NCI-H187 (cell line): ENCODE measurements around the gene ZSCAN10.
"Not testable (repeated sequence)": the region's sequence is repeated elsewhere in the genome, so short reads cannot be mapped to it uniquely, and the experiment has no call there.

Experiments
- DNase-seq, 2 experiments: peaks; one replicate each; lab custom pipeline; 2025; lab: John Stamatoyannopoulos, UW

The ZSCAN10 gene

DNA sequence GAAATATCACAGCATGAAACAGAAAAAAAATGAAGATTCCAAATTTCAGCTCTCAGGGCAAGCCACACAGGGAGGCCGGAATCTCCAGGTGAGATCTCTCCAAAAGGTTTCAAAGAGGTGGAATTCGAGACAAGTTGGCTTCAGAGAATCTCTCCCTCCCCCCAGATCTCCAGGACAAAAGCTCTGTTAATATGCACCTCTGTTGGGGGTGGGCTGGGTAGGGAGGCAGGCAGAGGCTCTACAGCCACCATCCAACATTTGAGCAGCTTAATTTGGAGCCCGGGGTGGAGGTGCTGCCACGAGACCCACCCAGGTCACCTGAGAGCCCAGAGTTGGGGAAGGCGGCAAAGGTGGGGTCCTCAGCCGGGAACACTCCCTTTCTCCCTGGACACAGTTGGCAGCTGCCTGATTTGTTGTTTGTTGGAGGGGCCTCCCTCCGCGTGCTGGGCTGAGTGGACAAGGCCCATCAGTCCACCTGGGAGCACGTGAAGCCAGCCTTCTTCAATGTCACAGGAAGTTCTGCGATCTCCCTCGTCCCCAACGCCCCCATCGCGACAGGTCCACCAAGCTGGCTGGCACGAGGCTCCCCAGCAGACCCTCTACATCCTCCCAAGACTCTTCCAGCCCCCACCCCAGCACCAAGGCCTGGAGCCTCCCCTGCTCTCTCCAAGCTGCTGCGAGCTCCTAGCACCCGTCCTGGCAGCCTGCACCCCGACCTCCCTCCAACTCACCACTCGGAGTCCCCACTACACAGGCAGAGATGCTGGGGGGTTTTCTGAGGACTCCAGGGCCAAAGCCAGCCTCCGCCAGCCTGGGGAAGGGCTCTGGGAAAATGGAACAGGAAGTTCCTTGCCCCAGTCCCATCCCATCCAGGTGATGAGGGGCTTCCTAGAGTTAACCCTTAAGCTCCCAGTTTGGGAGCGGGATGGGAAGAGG is at the start of gene ZSCAN10:
Gene ZSCAN10, minus strand, starts transcription at position 836 of the 936 bp plus-strand sequence. CDS start 6,357 bp downstream, outside the sequence.
- DNase-seq: no peak

DNA sequence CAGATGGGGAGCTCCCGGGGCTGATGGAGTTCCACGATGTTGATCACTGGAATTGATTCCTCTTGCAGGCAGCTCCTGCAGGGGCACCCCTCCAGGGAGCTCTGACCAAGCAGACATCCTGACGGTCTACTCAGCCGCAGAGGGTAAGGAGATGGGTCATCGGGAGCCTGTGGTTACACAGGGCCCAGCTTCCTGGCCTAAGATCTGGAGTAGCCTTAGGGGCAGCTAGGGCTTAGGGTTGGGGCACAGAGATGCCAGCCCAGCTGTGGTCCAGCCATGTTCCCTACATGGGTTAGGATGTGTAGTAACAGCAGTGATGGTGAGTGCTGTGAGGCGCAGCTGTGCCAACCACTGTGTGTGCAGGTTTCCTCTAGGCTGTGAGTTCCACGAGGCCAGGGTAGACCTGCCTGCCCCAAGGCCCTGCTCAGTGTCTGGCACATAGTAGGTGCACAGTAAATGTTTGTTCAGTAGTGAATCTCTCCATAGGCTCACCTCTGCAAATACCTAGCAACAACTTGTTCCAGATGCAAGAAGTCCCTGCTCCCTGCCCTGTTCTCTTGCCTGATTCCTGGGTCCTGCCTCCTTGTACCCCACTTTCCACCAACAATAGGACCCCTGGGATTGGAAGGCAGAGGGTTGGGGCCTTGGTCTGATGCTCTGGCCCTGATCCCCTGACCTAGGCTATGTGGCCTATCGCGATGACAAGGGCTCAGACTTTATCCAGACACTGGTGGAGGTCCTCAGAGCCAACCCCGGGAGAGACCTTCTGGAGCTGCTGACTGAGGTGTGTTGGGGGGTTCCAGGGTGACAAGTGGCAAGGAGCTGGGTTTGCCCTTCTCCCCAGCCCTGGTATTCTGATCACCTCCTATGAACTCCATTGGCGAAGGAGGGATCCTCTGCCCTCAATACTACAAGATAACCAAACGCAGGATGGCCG is 49.4 kb upstream of the ZSCAN10 start:
- no peak for DNase-seq

DNA sequence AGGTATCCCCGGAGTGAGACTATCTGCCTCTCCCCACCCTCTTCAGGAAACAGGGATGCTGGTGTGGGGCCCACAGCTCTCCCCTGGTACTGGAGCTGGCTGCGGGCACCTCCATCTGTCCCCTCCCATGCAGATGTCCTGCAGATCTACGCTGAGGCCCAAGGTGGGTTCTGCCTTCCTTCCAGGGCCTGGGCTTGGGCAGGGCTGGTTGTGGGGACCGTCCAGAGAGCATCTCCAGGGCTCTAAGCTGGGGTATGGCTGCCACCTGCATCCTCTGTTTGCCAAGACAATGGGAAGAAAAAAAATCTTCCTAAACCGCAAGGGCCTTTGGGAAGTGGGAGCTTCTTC is 48.6 kb upstream of the ZSCAN10 start:
- DNase-seq: no peak

DNA sequence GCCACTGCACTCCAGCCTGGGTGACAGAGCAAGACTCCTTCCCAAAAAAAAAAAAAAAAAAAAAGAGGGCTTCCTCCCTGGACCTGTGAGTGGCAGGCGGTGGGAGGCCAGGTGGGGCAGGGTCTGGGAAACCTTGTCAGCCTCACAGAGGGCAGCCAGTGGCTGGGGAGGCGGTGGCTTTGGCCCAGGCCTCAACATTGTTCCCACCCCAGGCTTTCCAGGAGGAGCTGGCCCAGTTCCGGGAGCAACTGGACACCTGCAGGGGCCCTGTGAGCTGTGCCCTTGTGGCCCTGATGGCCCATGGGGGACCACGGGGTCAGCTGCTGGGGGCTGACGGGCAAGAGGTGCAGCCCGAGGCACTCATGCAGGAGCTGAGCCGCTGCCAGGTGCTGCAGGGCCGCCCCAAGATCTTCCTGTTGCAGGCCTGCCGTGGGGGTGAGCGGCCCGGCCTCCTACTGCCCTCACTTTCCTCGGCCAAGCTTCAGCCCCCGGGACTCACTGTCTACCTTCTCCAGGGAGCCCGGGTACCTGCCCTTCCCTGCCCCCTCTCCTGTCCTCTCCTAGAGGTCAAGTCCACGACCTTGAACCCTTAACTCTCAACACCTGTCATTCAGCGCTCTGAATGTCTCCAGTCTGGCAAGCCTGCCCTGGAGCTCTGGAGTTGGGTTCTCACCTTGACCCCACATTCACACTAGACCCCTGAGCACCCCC is 48.1 kb upstream of the ZSCAN10 start:
- no peak for DNase-seq

DNA sequence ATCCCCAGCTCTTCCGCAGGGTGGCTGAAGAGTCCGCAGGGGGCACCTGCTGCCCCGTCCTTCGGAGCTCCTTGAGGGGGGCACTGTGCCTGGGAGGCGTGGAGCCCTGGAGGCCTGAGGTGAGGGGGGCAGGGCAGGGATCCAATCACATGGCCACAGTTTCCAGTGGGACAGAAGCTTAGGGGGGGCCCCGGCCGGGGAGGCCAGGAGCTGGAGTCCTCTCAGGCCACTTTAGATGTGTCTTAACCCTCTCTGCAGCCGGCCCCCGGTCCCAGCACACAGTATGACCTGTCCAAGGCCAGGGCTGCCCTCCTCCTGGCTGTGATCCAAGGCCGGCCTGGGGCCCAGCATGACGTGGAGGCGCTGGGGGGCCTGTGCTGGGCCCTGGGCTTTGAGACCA is 46.6 kb upstream of the ZSCAN10 start:
- no peak for DNase-seq

DNA sequence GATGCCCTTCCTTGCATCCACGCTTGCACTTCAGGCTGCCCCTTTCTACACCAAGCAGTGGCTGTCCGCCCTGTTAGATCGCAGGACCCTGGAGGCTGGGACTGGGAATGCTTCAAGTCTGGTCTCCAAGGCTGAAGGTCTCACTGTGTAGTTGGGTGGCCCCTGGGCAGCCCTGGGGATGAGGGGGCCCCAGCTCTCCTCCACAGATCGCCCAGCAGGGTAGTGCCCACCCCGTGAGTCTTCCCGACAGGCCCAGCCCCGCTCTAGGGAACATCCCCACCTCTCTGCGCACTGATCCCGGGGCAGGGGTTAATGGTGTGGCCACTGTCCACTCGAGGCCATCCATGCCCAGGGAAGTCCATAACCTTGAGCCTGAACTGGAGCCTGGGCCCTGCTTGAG is 46.1 kb upstream of the ZSCAN10 start:
- no peak for DNase-seq

DNA sequence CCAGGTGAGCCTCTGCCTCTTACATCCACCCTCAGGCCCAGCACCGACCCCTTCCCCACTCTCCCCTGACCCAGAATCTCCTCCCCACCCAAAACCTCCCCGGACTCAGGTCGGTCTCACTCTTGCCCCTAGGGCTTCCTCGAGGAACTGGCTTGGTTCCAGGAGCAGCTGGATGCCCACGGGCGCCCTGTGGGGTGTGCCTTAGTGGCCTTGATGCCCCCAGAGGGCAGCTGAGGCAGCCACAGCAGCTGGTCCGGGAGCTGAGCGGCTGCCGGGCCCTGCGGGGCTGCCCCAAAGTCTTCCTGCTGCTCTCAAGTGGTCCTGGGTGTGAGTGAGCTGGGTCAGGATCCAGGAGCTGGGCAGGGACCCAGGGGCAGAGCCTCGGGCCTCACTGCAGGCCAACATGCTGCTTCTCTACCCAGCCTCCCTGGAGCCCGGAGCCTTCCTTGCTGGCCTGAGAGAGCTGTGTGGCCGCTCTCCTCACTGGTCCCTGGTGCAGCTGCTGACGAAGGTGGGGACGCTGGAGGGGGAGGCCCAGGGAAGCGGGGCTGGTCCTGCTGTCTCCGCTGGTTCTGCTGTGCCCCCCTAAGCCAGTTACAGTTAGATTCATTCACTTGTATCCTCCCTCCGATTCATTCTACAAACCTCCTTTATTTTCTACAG is 45.4 kb upstream of the ZSCAN10 start:
- DNase-seq: no peak

DNA sequence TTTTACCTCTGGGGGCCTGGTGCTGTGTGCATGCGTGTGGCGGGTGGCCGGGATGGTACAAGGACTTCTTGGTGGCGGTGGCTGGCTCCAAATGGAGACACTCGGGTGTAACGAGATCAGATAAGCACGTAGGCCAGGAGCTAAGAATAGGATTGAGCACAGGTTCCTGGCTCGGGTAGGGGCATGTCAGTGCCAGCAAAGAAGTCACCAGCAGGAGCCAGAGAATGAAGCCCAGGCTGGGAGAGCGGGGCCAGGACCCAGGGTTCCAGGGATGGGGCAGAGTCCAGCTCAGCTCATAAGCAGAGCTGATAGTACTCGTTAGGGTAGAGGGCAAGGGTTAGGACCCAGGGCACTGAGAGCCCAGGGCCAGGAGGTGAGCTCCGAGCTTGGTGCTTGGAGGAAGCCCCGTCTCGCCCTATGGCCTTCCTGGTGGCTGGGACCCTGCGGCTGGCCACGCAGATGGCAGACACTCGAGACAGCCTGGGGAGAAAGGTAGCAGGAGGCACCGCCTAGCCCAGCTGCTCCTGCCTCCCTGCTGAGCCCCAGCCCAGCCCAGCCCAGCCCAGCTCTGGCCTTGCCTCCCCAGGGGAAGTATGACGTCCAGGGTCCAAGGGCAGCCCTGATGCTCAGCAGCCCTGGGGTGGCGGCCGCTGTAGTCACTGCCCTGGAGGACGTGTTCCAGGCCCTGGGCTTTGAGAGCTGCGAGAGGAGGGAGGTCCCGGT is 44.7 kb upstream of the ZSCAN10 start:
- no peak for DNase-seq

DNA sequence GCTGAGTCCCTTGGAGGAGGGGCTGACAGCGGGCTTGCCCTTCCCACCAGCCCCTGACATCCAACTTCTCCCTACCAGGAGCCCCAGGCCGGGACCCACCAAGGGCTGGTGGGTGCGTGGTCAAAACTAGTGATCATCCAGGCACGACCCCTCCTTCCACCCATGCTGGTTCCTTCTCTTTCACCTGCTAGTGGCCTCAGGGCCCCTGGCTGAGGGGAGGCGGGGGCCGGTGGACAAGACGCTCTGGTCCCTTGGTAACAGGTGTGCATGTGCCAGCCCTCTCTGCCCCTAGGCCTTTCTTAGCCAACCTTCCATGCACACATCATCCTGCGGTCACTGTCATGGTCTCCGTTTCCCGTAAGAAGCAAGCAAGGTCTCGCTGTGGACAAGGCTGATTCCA is 44.1 kb upstream of the ZSCAN10 start:
- DNase-seq: no peak

DNA sequence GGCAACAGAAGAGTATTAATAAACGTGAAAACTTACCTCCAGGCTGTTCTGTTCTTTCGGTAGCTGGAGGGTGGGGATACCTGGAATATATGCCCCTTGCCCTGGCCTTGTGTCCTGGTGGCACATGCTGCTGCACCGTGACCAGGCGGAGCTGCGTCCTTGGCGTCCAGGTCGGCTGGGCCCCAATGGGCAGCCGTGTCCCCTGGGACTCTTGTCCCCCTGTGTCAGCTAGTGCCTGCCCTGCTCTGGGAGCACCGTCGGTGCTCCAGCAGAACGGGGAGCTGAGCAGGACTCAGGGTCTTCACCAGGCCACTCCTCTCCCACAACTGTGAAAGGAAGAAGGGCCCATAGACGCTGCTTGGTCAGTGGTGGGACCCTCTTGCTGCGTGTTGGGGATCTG is 43.7 kb upstream of the ZSCAN10 start:
- DNase-seq: no peak

DNA sequence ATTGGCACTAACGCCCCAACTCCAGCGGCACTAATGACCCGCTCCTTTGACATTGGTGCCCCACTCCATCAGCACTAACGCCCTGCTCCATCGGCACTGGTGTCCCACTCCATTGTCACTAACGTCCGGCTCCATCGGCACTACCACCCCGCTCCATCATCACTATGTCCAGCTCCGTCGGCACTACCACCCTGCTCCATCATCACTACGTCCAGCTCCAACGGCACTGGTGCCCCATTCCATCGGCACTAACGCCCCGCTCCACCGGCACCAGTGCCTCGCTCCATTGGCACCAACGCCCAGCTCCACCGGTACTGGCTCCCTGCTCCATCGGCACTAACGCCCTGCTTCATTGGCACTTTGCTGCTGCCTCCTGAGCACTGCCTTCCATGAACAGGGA is 43.2 kb upstream of the ZSCAN10 start:
- DNase-seq: no peak

DNA sequence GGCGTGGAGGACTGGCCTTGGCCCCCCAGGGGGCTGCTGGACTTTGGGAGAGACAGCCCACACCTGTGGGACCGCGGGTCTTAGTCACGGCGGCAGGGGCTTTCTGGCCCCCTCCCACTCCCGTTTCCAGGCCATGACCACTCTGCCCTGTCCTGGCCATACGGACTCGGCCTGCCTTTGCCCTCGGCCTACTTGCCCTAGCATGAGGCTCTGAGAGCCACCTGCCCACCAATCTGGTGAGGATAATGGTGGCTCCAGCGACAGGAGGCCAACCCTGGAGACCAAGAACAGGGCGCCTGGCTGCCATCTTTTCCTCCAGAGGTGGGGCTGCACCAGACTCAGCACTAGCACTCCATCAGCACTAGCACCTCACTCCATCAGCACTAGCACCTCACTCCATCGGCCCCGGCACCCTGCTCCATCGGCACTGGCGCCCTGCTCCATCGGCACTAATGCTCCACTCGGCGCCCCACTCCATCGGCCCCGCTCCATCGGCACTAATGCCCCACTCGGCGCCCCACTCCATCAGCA is 42.8 kb upstream of the ZSCAN10 start:
- DNase-seq: no peak

DNA sequence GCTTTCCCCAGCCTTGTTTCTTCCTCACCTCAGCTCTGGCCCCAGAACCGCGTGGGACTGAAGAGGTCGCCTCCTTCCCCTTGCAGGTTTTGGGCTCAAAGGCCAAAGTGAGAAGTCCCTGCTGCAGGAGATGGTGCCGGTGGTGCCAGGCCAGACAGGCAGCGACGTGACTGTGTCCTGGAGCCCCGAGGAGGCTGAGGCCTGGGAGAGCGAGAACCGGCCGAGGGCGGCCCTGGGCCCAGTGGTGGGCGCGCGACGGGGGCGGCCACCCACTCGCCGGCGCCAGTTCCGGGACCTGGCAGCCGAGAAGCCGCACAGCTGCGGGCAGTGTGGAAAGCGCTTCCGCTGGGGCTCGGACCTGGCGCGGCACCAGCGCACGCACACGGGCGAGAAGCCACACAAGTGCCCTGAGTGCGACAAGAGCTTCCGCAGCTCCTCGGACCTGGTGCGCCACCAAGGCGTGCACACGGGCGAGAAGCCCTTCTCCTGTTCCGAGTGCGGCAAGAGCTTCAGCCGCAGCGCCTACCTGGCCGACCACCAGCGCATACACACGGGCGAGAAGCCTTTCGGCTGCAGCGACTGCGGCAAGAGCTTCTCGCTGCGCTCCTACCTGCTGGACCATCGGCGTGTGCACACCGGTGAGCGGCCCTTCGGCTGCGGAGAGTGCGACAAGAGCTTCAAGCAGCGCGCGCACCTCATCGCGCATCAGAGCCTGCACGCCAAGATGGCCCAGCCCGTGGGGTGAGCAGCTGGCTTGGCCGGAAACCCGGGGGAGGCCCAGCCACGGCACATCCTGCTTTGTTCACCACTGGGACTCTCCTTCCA is 41.7 kb upstream of the ZSCAN10 start:
- DNase-seq: no peak

DNA sequence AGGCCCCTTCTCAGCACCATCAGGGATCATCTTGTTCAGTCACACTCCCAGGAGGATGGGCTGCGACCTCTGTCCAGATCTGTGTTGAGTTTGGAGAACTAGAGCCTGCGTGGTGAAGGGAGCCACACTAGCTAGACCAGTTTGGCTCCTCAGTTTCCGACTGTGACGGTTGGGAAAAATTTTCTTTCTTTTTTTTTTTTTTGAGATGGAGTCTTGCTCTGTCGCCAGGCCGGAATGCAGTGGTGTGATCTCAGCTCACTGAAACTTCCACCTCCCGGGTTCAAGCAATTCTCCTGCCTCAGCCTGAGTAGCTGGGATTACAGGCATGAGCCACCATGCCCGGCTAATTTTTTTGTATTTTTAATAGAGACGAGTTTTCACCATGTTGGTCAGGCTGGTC is 40.5 kb upstream of the ZSCAN10 start:
- not testable (repeated sequence) for DNase-seq

DNA sequence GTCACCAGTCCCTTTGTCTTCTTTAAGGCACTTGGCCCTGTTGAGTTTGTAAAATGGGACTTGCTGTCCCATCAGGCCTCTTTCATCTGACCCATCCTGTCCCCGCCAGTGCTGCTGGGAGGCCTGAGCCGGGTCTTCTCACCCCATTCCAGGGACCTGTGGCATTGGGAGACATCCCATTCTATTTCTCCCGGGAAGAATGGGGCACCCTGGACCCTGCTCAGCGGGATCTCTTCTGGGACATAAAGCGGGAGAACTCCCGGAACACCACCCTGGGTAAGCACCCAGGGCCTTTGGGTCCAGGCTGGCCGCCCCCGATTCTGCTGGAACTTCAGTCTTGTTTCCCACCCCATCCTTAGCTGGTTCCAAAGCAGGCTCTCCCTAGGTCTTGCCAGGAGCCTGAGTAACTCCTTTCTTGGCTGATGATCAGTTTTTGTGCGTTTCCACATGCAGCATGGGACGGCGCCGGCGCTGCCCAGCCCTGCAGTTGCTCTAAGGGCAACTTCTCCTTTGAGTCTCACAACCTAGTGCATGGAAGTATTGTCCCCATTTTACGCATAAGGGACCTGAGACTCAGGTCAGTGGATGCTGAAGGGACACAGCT is 39.8 kb upstream of the ZSCAN10 start:
- no peak for DNase-seq

DNA sequence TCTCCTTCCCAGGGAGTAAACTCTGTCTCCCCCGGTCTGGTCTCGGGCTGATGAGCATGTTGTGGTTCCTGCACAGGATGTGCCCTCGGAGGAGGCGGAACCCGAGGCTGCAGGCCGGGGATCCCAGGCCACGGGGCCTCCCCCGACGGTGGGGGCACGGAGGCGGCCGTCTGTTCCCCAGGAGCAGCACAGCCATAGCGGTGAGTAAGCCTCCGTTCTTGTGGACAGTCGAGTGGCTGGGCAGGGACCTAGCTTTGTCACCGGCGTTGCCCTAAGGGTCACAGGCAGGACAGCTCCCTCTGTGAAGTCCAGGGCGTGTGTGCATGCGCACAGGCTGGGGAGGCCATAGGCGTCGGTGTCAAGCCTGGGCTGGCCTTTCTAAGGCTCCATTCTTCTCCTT is 39.2 kb upstream of the ZSCAN10 start:
- no peak for DNase-seq

DNA sequence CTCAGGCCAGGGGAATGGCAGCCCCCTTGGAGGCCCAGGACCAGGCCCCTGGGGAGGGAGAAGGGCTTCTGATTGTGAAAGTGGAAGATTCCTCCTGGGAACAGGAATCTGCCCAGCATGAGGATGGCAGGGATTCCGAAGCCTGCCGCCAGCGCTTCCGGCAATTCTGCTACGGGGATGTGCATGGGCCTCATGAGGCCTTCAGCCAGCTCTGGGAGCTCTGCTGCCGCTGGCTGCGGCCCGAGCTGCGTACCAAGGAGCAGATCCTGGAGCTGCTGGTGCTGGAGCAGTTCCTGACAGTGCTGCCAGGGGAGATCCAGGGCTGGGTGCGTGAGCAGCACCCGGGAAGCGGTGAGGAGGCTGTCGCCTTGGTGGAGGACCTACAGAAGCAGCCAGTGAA is 38.2 kb upstream of the ZSCAN10 start:
- no peak for DNase-seq

DNA sequence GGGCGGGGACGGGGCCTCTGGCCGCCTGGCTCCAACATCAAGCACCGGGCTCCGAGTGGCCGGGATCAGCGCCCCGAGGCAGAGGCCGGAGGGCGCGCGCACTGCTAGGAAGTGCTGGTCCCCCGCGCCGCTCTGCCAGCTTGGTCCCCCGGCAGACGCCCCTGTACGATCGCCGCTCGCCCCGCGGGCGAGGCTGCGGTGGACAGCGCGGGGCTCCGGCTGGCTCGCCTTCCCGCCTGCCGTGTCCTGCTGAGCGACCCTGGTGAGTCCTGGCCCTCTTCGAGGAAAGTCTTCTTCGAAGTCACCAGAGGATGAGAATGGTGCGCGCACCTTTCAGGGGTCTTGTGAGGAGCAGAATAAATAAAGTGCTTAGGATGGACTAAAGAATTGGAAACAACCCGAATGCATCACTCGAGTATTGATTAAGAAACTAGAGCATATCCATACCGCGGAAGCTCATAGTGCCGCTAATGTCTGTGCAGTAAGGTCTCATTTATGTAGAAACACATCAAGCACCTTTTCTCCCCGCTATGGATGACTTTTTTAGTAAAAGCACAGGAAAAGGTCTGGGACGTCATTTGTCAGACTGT is 36.1 kb upstream of the ZSCAN10 start:
- DNase-seq: peak in 1 of 2 experiments; percentile 67
